Measurements from ENCODE around the gene RND3. TPM values are rescaled to one million over a fixed set of nuclear protein-coding genes. Genes with fewer than 3 reads are reported as not detected.

RND3 gene
- total RNA-seq, 1 experiment from 2014 or later = 45.3 TPM

DNA sequence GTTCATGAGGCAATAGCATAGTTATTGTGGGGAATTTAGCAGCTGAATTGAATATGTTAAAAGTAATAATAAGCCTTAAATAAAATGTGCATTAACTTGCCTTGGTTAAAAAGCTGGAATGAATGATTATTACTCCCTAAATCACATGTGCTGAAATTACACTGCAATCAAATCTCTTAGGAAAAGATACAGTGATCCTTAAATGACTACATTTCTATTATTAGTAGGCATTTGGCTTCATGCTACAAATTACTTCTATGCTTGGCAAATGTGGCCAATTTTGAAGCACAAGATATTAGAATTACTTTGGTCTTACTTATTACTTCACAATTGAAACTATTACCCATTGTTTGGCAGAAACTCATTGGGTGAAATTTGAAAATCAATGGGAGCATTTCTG lies 5.4 kb downstream of the RND3 start:
- DNase-seq (ENCODE audit: low read depth, low spot score) (no peak), ATAC-seq (no peak)
- BruUV-seq (replicated peaks) = TSS peak; percentile 3
- no peaks in the 10 kb centered on the region for H3K9me3 ChIP-seq (ENCODE audit: control insufficient read depth, insufficient read depth, low read depth, low read length)
- in situ Hi-C loops (cut with HindIII; ENCODE audit: low pct_unique_long_range_greater_than_20kb, low sequenced_read_pairs) (no loop called here), intact Hi-C loops (cut with micrococcal nuclease; ENCODE audit: unreplicated experiment) (loop anchor here (10.0 kb wide), 2 partner anchors 297 to 573 kb away; no protein-coding TSS in a partner anchor)
- H3K4me1 ChIP-seq (ENCODE audit: control insufficient read depth, insufficient read depth, low read length) = peaks cover 72% of the 10 kb centered on the region
- CTCF ChIA-PET = no interaction called here
- TF ChIP-seq POLR2AphosphoS5 (IDR thresholded peaks at IDR 0.05; ENCODE audit: low read depth, low read length) (no peak), CTCF (IDR thresholded peaks at IDR 0.05) (no peak), TCF7L2 (IDR thresholded peaks at IDR 0.05; ENCODE audit: low read depth, low read length) (no peak), SIN3A (IDR thresholded peaks at IDR 0.05; ENCODE audit: borderline replicate concordance, insufficient read depth, low read depth, low read length) (no peak)
- TF ChIP-seq, protein P1, sequence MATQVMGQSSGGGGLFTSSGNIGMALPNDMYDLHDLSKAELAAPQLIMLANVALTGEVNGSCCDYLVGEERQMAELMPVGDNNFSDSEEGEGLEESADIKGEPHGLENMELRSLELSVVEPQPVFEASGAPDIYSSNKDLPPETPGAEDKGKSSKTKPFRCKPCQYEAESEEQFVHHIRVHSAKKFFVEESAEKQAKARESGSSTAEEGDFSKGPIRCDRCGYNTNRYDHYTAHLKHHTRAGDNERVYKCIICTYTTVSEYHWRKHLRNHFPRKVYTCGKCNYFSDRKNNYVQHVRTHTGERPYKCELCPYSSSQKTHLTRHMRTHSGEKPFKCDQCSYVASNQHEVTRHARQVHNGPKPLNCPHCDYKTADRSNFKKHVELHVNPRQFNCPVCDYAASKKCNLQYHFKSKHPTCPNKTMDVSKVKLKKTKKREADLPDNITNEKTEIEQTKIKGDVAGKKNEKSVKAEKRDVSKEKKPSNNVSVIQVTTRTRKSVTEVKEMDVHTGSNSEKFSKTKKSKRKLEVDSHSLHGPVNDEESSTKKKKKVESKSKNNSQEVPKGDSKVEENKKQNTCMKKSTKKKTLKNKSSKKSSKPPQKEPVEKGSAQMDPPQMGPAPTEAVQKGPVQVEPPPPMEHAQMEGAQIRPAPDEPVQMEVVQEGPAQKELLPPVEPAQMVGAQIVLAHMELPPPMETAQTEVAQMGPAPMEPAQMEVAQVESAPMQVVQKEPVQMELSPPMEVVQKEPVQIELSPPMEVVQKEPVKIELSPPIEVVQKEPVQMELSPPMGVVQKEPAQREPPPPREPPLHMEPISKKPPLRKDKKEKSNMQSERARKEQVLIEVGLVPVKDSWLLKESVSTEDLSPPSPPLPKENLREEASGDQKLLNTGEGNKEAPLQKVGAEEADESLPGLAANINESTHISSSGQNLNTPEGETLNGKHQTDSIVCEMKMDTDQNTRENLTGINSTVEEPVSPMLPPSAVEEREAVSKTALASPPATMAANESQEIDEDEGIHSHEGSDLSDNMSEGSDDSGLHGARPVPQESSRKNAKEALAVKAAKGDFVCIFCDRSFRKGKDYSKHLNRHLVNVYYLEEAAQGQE (IDR thresholded peaks at IDR 0.05; ENCODE audit: insufficient read depth in 1 of 2, low read depth in 2 of 2, low read length in 1 of 2) = no peak
- no peak overlapping the region for H3K4me3 ChIP-seq (ENCODE audit: low read depth in 2 of 2, low read length in 2 of 2)
- peak overlapping the region; percentile 66; the same call in 1 of the 2 replicates for H3K27ac ChIP-seq (ENCODE audit: low read length)
- peaks cover 7% of the 10 kb centered on the region for H3K36me3 ChIP-seq (ENCODE audit: control insufficient read depth, insufficient read depth, low read length)
- POLR2A ChIA-PET = no interaction called here
- no peaks in the 10 kb centered on the region for H3K27me3 ChIP-seq (ENCODE audit: control insufficient read depth, insufficient read depth, low read length)

DNA sequence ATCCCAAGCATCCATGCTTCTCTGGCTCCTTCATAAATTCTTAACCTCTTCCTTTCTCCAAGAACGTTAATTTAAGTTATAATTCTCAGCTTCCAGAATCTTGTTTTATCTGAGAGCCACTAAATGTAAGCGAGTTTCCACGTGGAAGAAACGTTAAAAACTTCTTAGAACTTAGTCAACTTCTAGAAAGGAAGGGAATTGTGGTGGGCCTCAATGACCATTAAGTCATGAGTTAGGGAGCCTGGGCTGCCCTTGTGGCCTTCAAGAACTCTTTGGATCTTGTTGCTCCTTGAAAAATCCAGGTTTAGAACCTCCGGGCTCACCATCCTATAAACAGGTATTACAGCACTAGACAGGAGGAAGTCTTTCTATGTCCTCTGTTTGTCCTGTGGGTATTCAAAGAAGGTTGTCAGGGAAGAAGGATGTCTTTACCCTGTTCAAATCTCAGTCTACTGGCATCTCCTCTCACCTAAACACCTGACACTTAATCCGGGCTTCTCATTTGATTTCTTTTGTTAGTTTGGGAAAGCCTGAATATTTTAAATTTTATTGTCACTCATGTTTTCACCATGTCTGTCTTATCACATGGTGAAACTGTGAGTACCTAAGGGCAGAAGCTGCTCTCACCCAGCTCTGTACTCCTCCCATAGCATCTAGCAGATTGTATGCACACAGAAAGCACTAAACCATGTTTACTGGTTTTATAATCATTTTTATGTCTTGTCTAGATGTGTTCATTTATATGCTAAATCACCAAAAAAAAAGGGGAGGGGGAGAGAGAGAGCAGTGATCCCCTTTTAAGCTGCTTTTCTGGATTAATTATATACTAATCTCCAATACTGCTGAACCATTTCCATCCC lies 6.3 kb downstream of the RND3 start:
- TF ChIP-seq SIN3A (IDR thresholded peaks at IDR 0.05; ENCODE audit: borderline replicate concordance, insufficient read depth, low read depth, low read length) (no peak), POLR2AphosphoS5 (IDR thresholded peaks at IDR 0.05; ENCODE audit: low read depth, low read length) (no peak; the same call in 1 of the 2 replicates), CTCF (IDR thresholded peaks at IDR 0.05) (no peak), TCF7L2 (IDR thresholded peaks at IDR 0.05; ENCODE audit: low read depth, low read length) (no peak)
- TF ChIP-seq, protein P1 (IDR thresholded peaks at IDR 0.05; ENCODE audit: insufficient read depth in 1 of 2, low read depth in 2 of 2, low read length in 1 of 2) = no peak
- DNase-seq (ENCODE audit: low read depth, low spot score) (no peak), ATAC-seq (no peak)
- CTCF ChIA-PET = no interaction called here
- no peaks in the 10 kb centered on the region for H3K27me3 ChIP-seq (ENCODE audit: control insufficient read depth, insufficient read depth, low read length)
- peaks cover 6% of the 10 kb centered on the region for H3K36me3 ChIP-seq (ENCODE audit: control insufficient read depth, insufficient read depth, low read length)
- H3K4me3 ChIP-seq (ENCODE audit: low read depth in 2 of 2, low read length in 2 of 2) = no peak overlapping the region
- in situ Hi-C loops (cut with HindIII; ENCODE audit: low pct_unique_long_range_greater_than_20kb, low sequenced_read_pairs) (no loop called here), intact Hi-C loops (cut with micrococcal nuclease; ENCODE audit: unreplicated experiment) (loop anchor here (10.0 kb wide), 2 partner anchors 296 to 574 kb away; no protein-coding TSS in a partner anchor)
- H3K4me1 ChIP-seq (ENCODE audit: control insufficient read depth, insufficient read depth, low read length) = peaks cover 81% of the 10 kb centered on the region
- no peaks in the 10 kb centered on the region for H3K9me3 ChIP-seq (ENCODE audit: control insufficient read depth, insufficient read depth, low read depth, low read length)
- no TSS peak for BruUV-seq (replicated peaks)
- peak overlapping the region; percentile 66 for H3K27ac ChIP-seq (ENCODE audit: low read length)
- POLR2A ChIA-PET = interaction anchor here (0.6 to 0.7 kb wide), 2 partner anchors 580 to 880 kb away, joined by 3 to 11 read pairs; no protein-coding TSS in a partner anchor
